GM18868 (cell line): ENCODE data around the gene SYTL3.
A peak's percentile ranks its signal among the peaks of the same experiment; 100 is the strongest.
"Not testable (repeated sequence)": the region's sequence is repeated elsewhere in the genome, so short reads cannot be mapped to it uniquely, and the experiment has no call there.

ENCODE experiments used
- ATAC-seq: cut with Tn5 transposase; IDR thresholded peaks from one replicate; pipeline ENCODE4 v1.9.1; 2021; ENCODE audit warnings: mild to moderate bottlenecking, moderate library complexity; ENCODE audit not compliant: unreplicated experiment

SYTL3 gene

GRCh38 chr6:158661156-158661685 is 11.4 kb downstream of the SYTL3 start:
- ATAC-seq: no peak

GRCh38 chr6:158662607-158662953 is 12.7 kb downstream of the SYTL3 start:
- ATAC-seq: no peak

GRCh38 chr6:158662954-158663624 is 13.2 kb downstream of the SYTL3 start:
- no peak for ATAC-seq

- ATAC-seq: no peak
These were observed 13.8 kb downstream of the SYTL3 start for GRCh38 chr6:158663625-158664165.

- no peak for ATAC-seq
These were observed 15.5 kb downstream of the SYTL3 start for GRCh38 chr6:158665332-158665731.

- ATAC-seq: no peak
These were observed 16.9 kb downstream of the SYTL3 start for GRCh38 chr6:158666628-158667359.

- peak; percentile 45 for ATAC-seq
These were observed 17.6 kb downstream of the SYTL3 start for GRCh38 chr6:158667360-158667981.

- ATAC-seq: no peak
These were observed 18.9 kb downstream of the SYTL3 start for GRCh38 chr6:158668707-158669103.

GRCh38 chr6:158669145-158670035 is 19.5 kb downstream of the SYTL3 start:
- ATAC-seq: no peak

GRCh38 chr6:158672119-158672518 is 22.3 kb downstream of the SYTL3 start:
- ATAC-seq: not testable (repeated sequence)

- no peak for ATAC-seq
These were observed 22.9 kb downstream of the SYTL3 start for GRCh38 chr6:158672726-158673125.

GRCh38 chr6:158674342-158675131 is 24.7 kb downstream of the SYTL3 start:
- ATAC-seq: no peak

GRCh38 chr6:158677094-158677493 is 27.2 kb downstream of the SYTL3 start:
- ATAC-seq: not testable (repeated sequence)

- no peak for ATAC-seq
These were observed 28.2 kb downstream of the SYTL3 start for GRCh38 chr6:158677906-158678578.

GRCh38 chr6:158680015-158680414 is 30.2 kb downstream of the SYTL3 start:
- ATAC-seq: no peak

GRCh38 chr6:158680481-158680880 is 30.6 kb downstream of the SYTL3 start:
- no peak for ATAC-seq

GRCh38 chr6:158684311-158684710 is 34.5 kb downstream of the SYTL3 start:
- ATAC-seq: no peak

GRCh38 chr6:158684745-158685324 is 35.0 kb downstream of the SYTL3 start:
- ATAC-seq: no peak

- ATAC-seq: no peak
These were observed 36.5 kb downstream of the SYTL3 start for GRCh38 chr6:158686311-158686710.
